OCI-LY7 (cell line): Measurements from ENCODE around the gene C1orf159. TPM values are rescaled to one million over a fixed set of nuclear protein-coding genes. Genes with fewer than 3 reads are reported as not detected.

Source experiments
- BruUV-seq: library from RNA; stranded (reverse); fragments of 400-500 nt; replicated peaks from 2 replicates; lab custom pipeline; 2021; lab: Mats Ljungman, UMichigan
- CTCF ChIA-PET: fragments of 300-600 bp; sonication (Branson Sonifier 250); formaldehyde crosslinking; loops from one replicate; lab custom pipeline; 2022; ENCODE audit warnings: antibody characterized with exemption; ENCODE audit not compliant: unreplicated experiment; lab: Charles Lee
- POLR2A ChIA-PET: fragments of 300-600 bp; sonication (Branson Sonifier 250); formaldehyde crosslinking; loops from one replicate; lab custom pipeline; 2022; ENCODE audit warnings: antibody characterized with exemption; lab: Charles Lee
- DNase-seq: peaks from one replicate; pipeline ENCODE4 v3.0.0-alpha.2; 2015; ENCODE audit warnings: low spot score
- H2AFZ ChIP-seq: fragments of 200-600 bp; sonication (generic), shearing (Covaris generic); 2 replicates; pipeline ENCODE4 v1.6.1; 2014; ENCODE audit warnings: mild to moderate bottlenecking, antibody characterized with exemption, low read length, moderate library complexity
- H3K27ac ChIP-seq: fragments of 200-600 bp; sonication (generic); 2 replicates; pipeline ENCODE4 v1.5.1; 2014; ENCODE audit warnings: mixed run types, low read depth, mild to moderate bottlenecking, moderate library complexity, low read length, inconsistent platforms; ENCODE audit not compliant: poor library complexity, severe bottlenecking
- H3K36me3 ChIP-seq: fragments of 200-600 bp; sonication (generic); 2 replicates; pipeline ENCODE4 v1.6.1; 2014; ENCODE audit warnings: mild to moderate bottlenecking, antibody characterized with exemption, low read length, moderate library complexity, mixed read lengths; ENCODE audit not compliant: insufficient read depth
- H3K4me1 ChIP-seq: fragments of 200-600 bp; sonication (generic); 2 replicates; pipeline ENCODE4 v1.5.1; 2014; ENCODE audit warnings: mild to moderate bottlenecking, low read length; ENCODE audit not compliant: insufficient read depth, poor library complexity, severe bottlenecking
- H3K4me2 ChIP-seq: fragments of 200-600 bp; sonication (generic); 2 replicates; pipeline ENCODE4 v1.6.1; 2014; ENCODE audit warnings: mild to moderate bottlenecking, low read length
- H3K4me3 ChIP-seq: fragments of 200-600 bp; sonication (generic); 2 replicates; pipeline ENCODE4 v1.5.1; 2014; ENCODE audit warnings: mild to moderate bottlenecking, low read depth, low read length; ENCODE audit not compliant: poor library complexity, severe bottlenecking
- H3K79me2 ChIP-seq: fragments of 200-600 bp; sonication (generic); 2 replicates; pipeline ENCODE4 v1.6.1; 2016; ENCODE audit warnings: low read depth, mild to moderate bottlenecking, low read length, moderate library complexity, mixed read lengths; ENCODE audit not compliant: insufficient read depth
- H3K9me2 ChIP-seq: fragments of 200-600 bp; sonication (generic); 2 replicates; pipeline ENCODE4 v1.6.1; 2016; ENCODE audit warnings: mild to moderate bottlenecking, low read length, mixed read lengths; ENCODE audit not compliant: insufficient read depth
- H3K9me3 ChIP-seq: fragments of 200-600 bp; sonication (generic); 2 replicates; pipeline ENCODE4 v1.6.1; 2014; ENCODE audit warnings: mild to moderate bottlenecking, mixed run types, low read length, mixed read lengths
- H4K20me1 ChIP-seq: fragments of 200-600 bp; sonication (generic); 2 replicates; pipeline ENCODE4 v1.6.1; 2014; ENCODE audit warnings: mild to moderate bottlenecking, antibody characterized with exemption, low read length, moderate library complexity, mixed read lengths; ENCODE audit not compliant: insufficient read depth
- CTCF ChIP-seq: fragments of 200-600 bp; sonication (generic); conservative IDR thresholded peaks from 2 replicates; pipeline ENCODE4 v1.5.1; 2014; ENCODE audit warnings: mild to moderate bottlenecking, antibody characterized with exemption, low read length, moderate library complexity, mixed read lengths
- EZH2phosphoT487 ChIP-seq: fragments of 200-600 bp; sonication (generic); IDR thresholded peaks from 2 replicates; pipeline ENCODE4 v1.6.1; 2018; ENCODE audit warnings: low read depth, borderline replicate concordance, mild to moderate bottlenecking, mixed run types, antibody characterized with exemption, low read length, moderate library complexity, mixed read lengths
- intact Hi-C: fragments of 100-400 bp; cut with micrococcal nuclease; formaldehyde crosslinking; loops from one replicate; pipeline ENCODE4 v1.10.0; 2022; ENCODE audit not compliant: unreplicated experiment
- total RNA-seq, 2 experiments: library from RNA; depleted of rRNA in 1 of 2; stranded (reverse); fragments of >200 nt in 1 of 2; shearing (Covaris generic) in 1 of 2; gene quantifications; 2 replicates each; pipeline ENCODE4 v1.2.3, GENCODE V29; 2014 to 2022

The C1orf159 gene
- total RNA-seq, 2 experiments from 2014 or later = 24.5 to 27.6 TPM

GRCh38 chr1:1055841-1056736 is 59.8 kb downstream of the C1orf159 start:
- no peaks in the 10 kb centered on the region for H4K20me1 ChIP-seq
- BruUV-seq = no TSS peak
- H3K9me3 ChIP-seq = no peaks in the 10 kb centered on the region
- H3K4me2 ChIP-seq = no peak overlapping the region
- POLR2A ChIA-PET = no interaction called here
- TF ChIP-seq EZH2phosphoT487 (no peak), CTCF (no peak)
- no peak for DNase-seq
- no peaks in the 10 kb centered on the region for H3K36me3 ChIP-seq
- no peaks in the 10 kb centered on the region for H3K79me2 ChIP-seq
- no peak overlapping the region for H3K27ac ChIP-seq
- no peaks in the 10 kb centered on the region for H3K9me2 ChIP-seq
- H2AFZ ChIP-seq = no peak overlapping the region
- peaks cover 5% of the 10 kb centered on the region for H3K4me1 ChIP-seq
- no peak overlapping the region for H3K4me3 ChIP-seq
- CTCF ChIA-PET = no interaction called here
- intact Hi-C loops = no loop called here

GRCh38 chr1:1054971-1055370 is 60.9 kb downstream of the C1orf159 start:
- H3K4me1 ChIP-seq = peaks cover 5% of the 10 kb centered on the region
- H3K79me2 ChIP-seq = no peaks in the 10 kb centered on the region
- DNase-seq = no peak
- no peaks in the 10 kb centered on the region for H3K36me3 ChIP-seq
- intact Hi-C loops = no loop called here
- no peaks in the 10 kb centered on the region for H4K20me1 ChIP-seq
- BruUV-seq = no TSS peak
- no peaks in the 10 kb centered on the region for H3K9me2 ChIP-seq
- no peak overlapping the region for H3K27ac ChIP-seq
- ChIA-PET CTCF (interaction anchor here (0.5 kb wide), 1 partner anchor 767 kb away, joined by 9 read pairs; no protein-coding TSS in a partner anchor), POLR2A (no interaction called here)
- TF ChIP-seq EZH2phosphoT487 (no peak), CTCF (no peak)
- no peak overlapping the region for H3K4me2 ChIP-seq
- H3K4me3 ChIP-seq = no peak overlapping the region
- no peak overlapping the region for H2AFZ ChIP-seq
- H3K9me3 ChIP-seq = no peaks in the 10 kb centered on the region
